Jurkat, Clone E6-1 (cell line): Measurements from ENCODE around the gene METTL13.
A peak's percentile ranks its signal among the peaks of the same experiment; 100 is the strongest.

Experiments used
- DNase-seq: peaks from one replicate; pipeline ENCODE4 v3.0.0-alpha.2; 2011; ENCODE audit warnings: low read depth, low spot score
- H3K4me3 ChIP-seq: 2 replicates; pipeline ENCODE4 v1.5.1; 2011; ENCODE audit warnings: mild to moderate bottlenecking, low read length, control low read depth, moderate library complexity

METTL13 gene

DNA sequence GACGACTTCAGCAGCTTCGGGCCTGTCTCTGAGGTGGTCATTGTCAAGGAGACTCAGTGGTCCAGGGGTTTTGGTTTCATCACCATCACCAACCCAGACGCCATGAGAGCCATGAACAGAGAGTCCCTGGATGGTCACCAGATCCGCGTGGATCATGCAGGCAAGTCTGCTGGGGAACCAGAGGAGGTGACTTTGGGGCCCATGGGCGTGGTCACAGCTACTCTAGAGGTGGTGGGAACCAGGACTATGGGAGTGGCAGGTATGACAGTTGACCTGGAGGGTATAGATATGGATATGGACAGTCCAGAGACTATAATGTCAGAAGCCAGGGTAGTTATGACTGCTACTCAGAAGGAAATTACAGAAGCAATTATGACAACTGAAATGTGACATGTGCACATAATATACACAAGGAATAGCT lies 19.3 kb upstream of the METTL13 start:
- H3K4me3 ChIP-seq = no peak overlapping the region
- no peak for DNase-seq

DNA sequence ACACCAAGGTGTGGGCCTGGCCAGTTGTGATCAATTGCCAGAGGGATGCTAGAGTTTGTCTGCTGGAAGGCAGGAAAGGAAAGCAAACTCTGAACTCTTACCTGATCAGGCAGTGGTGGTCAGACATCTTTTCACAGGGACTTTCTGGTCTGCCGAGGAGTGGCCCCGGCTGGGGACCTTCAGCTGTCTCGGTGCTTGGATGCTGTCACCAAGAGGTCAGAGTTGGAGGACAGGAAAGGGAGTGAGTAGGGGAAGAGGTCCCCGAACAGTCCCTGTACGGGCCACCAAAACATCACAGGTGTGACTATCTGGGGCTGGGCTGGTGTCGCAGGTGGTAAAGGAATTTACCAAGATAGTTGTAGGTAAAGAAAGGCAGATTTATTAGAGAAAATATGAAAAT lies 17.7 kb upstream of the METTL13 start:
- no peak for DNase-seq
- no peak overlapping the region for H3K4me3 ChIP-seq

DNA sequence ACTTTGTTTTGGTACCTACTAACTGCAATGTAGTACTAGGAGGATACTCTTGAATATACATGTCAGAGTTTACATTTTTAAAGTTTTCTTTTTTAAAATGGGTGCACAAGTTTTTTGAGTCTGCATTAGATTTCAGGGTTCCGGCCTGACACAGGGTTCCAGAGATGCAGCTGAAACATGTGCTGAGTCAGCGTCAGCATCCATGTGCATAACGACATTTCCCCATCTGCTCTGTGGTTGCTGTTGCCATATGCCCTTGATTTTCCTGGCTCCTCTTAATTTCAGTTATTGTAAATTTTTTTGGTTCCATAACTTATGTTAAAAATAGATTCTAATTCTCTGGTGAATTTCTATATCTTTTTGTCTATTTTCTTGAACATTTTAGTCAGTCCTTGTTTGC lies 12.3 kb upstream of the METTL13 start:
- DNase-seq = no peak

DNA sequence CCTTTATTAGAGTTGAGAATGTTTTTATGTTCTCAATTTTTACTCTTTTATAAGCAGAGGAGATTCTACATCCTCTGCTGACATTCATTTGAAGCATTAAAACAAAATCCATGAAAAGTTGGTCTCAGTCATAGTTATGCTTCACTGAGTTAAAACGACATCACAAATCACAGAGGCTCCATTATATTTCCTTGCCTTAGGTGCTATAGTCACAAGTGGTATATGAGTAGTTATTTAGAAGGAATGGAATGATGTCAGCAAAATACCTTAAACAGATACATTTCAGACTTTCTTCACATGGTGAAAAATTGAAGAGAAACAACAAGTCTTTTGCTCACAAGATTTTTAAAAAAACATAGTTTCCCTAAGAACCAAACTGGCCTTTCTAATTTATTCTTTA lies 11.7 kb upstream of the METTL13 start:
- H3K4me3 ChIP-seq = no peak overlapping the region
- DNase-seq = no peak

More for the DNA sequence above, 12.3 kb upstream of the METTL13 start:
- no peak overlapping the region for H3K4me3 ChIP-seq

DNA sequence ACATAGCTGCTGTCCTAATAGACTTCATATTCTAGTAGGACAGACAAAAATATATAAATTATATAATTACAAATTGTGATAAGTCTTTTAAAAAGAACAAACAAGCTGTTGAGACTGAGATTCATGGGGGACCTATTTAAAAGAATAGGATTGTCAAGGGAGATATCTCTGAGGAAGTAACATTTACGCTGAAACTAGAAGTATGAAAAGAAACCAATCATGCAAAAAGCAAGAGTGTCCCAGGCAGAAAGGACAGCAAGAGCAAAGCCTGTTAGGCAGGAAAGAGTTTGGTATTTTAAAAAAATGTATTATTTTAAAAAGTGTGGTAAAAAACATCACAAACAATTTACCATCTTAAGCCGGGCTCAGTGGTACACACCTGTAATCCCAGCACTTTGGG lies 9.1 kb upstream of the METTL13 start:
- no peak overlapping the region for H3K4me3 ChIP-seq
- no peak for DNase-seq

DNA sequence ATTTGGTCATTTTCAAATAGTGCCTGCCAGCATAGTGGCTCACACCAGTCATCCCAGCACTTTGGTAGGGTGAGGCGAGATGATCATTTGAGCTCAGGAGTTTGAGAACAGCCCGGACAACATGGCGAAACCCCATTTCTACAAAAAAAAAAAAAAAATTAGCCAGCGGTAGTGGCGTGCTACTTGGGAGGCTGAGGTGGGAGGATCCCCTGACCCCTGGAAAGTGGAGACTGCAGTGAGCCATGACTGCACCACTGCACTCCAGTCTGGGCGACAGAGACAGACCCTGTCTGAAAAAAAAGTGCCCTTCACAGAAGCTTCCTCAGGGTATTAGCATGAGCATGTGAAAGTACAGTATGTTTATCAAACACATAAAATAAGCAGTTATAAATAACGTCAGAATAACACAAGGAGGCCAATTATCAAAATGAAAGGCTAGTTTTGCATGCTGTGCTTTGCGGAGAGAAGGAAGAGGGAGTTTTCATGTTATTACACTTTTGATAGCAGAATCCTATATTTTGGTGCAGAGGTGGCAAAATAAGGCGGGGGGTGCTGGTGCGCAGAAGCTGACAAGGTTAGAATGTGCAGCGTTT lies 781 bp upstream of the METTL13 start:
- DNase-seq = no peak
- H3K4me3 ChIP-seq = peak overlapping the region; percentile 59

DNA sequence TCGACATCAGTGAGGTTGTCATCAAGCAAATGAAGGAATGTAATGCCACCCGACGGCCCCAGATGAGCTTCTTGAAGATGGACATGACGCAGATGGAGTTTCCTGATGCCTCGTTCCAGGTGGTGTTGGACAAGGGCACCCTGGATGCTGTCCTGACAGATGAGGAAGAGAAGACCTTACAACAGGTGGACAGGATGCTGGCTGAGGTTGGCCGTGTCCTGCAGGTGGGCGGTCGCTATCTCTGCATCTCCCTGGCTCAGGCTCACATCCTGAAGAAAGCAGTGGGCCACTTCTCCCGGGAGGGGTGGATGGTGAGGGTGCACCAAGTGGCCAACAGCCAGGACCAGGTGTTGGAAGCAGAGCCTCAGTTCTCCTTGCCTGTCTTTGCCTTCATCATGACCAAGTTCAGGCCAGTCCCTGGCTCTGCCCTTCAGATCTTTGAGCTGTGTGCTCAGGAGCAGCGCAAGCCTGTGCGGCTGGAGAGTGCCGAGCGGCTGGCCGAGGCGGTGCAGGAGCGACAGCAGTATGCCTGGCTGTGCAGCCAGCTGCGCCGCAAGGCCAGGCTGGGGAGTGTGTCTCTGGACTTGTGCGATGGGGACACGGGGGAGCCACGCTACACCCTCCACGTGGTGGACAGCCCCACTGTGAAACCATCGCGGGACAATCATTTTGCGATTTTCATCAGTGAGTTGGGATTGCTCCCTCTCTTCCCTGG lies 2.5 kb downstream of the METTL13 start:
- no peak for DNase-seq
- no peak overlapping the region for H3K4me3 ChIP-seq

DNA sequence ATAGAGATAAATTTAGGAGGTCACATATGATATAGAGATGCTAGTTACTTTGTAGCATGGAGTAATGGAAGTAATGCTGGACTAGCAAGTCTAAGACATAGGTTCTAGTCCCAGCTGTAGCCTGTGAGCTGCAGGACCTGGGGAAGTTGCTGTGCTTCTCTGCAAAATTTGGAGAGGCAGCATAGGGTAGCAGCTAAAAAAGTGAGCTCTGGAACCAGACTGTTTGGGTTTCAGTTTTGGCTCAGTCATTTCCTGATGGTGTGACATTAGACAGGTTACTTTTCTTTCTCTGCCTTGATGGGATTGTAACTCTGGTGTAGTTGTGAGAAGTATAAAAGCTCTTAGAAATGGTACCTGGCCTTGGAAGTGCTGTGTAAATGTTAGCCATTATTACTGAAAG lies 3.3 kb downstream of the METTL13 start:
- DNase-seq = no peak

DNA sequence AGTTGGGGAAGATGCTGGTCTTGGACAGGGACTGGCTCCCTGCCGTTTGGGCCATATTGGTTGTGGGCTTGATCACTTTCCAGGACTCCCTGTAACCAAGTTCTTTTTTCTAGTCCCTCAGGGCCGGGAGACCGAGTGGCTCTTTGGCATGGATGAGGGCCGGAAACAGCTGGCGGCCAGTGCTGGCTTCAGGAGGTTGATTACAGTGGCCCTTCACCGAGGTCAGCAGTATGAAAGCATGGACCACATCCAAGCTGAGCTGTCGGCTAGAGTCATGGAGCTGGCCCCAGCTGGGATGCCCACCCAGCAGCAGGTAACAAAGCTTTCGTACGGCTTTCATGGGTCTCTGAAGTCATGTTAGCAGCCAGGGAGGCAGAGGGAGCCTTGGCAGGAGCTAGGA lies 4.3 kb downstream of the METTL13 start:
- no peak for DNase-seq
- H3K4me3 ChIP-seq = no peak overlapping the region

More for the DNA sequence above, 3.3 kb downstream of the METTL13 start:
- H3K4me3 ChIP-seq = no peak overlapping the region

DNA sequence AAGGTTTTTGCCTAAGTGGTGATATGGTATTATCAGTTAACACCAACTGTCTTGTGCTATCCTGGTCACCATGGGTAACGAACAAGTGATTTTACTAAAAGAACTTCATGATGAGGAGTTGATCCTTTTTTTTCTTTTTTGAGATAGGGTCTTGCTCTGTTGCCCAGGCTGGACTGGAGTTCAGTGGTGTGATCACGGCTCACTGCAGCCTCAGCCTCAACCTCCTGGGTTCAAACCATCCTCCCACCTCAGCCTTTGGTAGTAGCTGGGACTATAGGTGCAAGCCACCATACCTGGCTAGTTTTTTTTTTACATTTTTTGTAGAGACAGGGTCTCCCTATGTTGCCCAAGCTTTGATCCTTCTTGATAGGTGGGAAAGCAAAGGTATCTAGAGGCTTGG lies 5.1 kb downstream of the METTL13 start:
- DNase-seq = no peak
- no peak overlapping the region for H3K4me3 ChIP-seq

DNA sequence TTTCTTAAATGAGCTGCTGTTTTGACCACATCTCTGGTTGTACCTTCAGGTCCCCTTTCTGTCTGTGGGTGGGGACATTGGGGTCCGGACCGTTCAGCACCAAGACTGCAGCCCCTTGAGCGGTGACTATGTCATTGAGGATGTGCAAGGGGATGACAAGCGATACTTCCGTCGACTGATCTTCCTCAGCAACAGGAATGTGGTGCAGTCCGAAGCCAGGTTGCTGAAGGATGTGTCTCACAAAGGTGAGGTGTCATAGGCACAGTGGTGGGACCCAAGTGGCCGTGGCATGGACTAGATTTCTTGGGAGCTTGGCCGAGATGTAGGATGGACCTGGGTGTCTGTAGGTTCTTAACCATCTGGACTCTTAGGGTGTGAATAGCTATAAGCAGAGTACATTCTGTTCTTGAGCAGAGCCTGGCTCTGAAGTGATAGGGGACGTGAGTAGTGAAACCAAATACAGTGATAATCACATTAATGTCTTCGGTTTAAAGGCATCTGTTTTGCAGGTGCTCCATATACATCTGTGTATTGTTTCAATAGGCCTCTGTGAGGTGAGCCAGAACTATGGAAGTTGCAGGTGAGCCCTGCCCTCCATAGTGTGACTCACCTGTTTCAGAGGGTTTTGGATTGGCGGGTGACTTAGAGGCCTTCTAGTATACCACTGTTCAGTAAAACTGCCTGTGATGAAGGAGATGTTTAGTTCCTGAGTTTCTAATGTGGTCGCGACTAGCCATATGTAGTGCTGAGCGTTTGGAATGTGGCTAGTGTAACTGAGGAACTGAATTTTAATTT lies 6.4 kb downstream of the METTL13 start:
- no peak overlapping the region for H3K4me3 ChIP-seq
- no peak for DNase-seq

DNA sequence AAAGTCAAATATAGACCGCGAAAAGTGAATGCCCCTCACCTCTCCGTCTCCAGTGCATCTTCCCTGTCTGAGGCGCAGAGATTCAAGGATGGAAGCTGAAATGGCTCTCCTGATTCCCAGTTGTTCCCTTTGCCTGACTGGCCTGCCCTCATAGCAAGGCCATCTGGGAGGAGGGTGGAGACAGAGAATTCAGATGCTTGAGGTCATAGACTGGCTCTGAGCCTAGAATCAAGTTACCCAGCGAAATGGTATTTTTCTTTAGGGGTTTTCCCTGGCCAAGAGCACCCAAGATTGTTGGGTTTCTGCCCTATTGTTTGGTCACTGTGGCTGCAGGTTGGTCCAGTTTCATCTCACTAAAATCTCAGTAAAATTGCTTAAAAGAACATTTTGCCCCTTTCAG lies 7.2 kb downstream of the METTL13 start:
- H3K4me3 ChIP-seq = no peak overlapping the region
- DNase-seq = no peak

DNA sequence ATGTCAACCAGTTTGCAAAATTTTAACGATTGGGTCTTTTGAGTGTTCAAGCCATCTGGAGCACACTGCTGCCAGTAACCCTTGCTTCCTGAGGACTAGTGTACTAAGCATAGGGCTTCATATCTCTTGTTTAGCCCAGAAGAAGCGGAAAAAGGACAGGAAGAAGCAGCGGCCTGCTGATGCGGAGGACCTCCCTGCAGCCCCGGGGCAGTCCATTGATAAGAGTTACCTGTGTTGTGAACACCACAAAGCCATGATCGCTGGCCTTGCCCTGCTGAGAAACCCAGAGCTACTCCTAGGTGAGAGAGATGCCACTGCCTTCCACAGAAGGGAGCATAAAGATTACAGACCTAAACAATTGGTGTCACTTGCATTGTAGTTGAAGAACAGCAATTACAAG lies 8.9 kb downstream of the METTL13 start:
- H3K4me3 ChIP-seq = no peak overlapping the region
- no peak for DNase-seq

DNA sequence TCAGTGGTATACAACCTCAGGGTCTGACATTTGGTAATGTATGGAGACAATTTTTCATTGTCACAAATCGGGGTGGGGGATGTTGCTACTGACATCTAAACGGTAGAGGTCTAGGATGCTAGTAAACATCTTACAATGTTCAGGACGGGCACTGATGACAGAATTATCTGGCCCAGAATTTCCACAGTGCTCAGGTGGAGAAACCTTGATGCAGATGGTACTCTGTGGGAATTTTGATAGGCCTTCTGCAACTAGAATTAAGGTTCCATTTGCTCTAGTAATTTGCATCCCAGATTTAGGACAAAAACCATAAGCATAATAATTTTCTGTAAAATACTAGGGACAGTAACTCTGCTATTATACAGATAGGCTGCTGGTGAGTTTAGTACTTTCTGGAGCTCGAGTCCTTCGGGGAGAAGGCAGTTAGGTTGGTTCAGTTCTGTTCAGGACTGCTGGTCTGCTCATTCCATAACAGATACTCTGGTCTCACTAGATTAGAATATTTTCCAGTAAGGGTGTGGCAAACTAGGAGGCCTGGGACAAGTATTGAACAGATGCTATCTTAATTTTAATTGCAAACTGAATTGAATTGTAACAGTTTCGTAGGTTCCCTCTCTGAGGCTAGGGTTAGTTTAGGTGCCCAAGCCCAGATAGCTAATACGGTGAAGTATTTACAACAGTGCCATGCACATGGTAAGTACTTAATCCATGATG lies 11.4 kb downstream of the METTL13 start:
- no peak for DNase-seq

DNA sequence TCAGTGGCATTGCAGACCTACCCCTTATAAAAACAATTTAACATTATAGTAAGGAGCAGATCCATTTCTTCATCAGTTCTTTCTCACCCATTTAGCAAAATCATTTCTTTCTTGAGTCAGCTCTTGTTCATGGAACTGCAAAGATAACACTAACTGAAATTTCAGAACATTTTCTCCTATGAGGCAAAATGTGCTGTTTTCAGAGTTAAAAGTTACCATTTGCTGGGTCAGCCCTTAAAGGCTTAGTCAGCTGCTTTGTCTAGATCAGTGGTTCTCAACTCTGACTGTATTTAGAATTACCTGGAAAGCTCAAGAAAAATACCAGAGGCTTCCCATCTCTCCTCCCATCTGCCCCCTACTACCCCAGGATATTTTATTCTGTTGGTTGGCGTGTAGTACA lies 12.2 kb downstream of the METTL13 start:
- no peak for DNase-seq
- no peak overlapping the region for H3K4me3 ChIP-seq

More for the DNA sequence above, 11.4 kb downstream of the METTL13 start:
- no peak overlapping the region for H3K4me3 ChIP-seq

DNA sequence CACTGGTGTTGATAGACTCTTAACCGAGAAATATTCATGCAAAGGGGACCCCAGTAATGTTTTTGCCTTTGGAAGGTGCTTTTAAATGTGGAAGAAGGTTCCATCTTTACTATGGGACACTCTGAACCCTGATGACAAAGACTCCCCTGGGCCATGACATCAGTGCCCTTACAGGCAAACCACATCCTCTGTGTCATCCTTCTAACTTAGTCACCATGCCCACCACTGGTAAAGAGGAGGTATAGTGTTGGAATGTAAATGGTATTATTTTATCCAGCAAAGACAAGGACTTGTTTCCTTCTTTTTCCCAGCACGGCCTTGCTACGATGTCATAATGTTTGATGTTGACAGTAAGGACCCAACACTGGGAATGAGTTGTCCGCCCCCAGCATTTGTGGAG lies 12.6 kb downstream of the METTL13 start:
- no peak overlapping the region for H3K4me3 ChIP-seq
- peak; percentile 31 for DNase-seq

DNA sequence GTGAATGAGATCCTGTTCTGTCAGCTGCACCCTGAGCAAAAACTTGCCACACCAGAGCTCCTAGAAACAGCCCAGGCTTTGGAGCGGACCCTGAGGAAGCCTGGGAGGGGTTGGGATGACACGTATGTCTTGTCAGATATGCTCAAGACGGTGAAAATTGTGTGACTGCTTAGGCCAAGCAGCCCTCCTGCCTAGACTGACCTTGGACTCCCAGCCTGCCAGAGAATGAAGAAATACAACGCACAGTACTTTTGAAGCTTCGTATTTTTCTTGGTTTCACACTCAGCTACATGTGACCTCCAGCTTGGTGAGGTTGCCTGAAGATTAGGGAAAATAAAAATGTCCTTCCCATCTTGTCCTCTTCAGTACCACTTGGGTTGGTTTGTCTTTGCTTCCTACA lies 15.1 kb downstream of the METTL13 start:
- H3K4me3 ChIP-seq = no peak overlapping the region
- no peak for DNase-seq

DNA sequence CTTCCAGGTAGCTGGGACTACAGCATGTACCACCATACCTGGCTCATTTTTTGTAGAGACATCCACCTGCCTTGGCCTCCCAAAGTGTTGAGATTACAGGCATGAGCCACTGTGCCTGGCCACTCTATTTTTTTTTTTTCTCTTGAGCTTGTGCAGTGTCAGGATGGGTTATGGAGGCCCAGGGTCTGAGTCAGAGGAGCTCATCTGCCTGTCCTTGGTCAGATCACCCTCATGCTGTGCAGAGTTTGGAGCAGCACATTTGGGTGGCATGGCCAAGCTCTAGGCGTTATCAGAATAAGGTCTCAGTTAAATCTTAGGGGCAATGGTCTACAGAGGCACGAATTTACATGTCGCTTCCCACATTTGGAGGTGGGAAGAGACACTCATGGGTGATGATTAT lies 16.9 kb downstream of the METTL13 start:
- DNase-seq = no peak
- no peak overlapping the region for H3K4me3 ChIP-seq

DNA sequence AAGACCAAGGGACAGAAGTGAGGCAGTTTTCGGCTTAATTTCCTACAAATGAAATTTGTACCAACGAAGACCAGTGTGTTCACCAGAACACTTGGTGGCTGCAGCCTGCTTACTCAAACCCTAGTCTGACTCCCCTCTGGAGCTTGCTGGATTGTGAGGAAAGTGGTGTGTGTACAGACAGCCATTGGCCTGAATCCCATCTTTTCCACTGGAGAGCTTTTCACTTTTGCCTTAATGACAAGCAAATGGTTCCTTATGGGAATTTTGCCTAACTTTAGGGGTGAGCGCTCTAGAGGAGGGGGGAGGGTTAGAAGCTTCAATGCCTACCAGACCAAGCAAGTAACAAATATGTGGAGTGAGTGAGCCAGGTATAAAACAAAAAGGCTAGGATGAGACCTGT lies 17.3 kb downstream of the METTL13 start:
- DNase-seq = no peak
- H3K4me3 ChIP-seq = no peak overlapping the region

DNA sequence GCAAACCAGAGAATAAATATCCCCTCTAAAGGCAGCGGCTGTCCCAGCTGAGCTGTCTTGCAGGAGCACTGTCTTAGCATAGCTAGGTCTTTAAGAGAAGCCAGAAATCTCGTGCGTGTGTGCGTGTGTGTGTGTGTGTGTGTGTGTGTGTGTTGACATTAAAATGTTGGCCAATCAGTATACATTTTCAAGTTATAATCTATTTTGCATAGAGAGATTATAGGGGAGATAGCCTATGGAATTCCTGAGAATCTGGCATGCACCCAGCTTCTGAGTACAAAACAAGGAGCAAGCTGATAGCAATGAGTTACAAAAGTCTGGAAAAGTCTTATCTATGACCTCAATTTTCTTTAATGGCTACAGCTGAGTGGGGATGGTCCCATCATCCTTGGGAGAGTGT lies 17.7 kb downstream of the METTL13 start:
- DNase-seq = no peak
- no peak overlapping the region for H3K4me3 ChIP-seq
